Kidney capillary endothelial cell (primary cell): ENCODE results near the gene SERPINB4.

ENCODE experiments used
- DNase-seq: peaks from one replicate; pipeline ENCODE4 v3.0.0-alpha.2; 2018; ENCODE audit warnings: low spot score

The SERPINB4 gene

DNA sequence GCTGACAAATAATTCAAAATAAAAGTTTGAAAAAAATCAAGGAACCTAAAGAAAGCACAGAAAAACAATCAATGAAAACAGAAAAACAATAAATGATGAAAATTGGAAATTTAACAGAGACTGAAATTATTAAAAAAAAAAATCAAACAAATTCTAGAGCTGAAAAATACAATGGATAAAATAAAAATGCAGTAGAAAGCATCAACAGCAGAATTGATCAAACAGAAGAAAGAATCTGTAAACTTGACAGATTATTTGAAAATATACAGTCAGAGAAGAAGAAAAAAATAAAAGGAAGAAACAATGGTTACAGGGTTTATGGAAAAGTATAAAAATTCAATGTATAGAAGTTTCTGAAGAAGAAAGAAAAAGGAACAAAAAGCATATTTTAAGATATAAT is 16.2 kb downstream of the SERPINB4 start:
- DNase-seq: no peak

DNA sequence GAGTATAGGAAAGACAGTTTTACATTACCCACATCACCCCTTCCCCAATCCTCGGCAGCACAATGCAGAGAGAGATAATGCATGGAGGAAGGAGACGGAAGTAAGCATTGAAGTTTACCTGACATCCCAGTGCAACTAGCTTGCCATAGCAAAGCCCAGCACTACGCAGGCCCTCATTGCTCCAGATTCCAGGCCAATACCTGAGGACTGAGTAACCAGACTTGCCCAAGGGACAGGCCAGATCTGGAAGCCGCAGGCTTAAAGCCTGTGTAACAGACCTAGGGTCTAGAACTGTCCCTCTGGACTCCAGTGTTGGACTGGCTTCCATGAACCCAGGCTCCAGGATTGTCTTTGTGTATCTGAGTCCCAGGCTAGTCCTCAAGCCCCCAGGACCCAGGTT is 17.6 kb downstream of the SERPINB4 start:
- DNase-seq: no peak

DNA sequence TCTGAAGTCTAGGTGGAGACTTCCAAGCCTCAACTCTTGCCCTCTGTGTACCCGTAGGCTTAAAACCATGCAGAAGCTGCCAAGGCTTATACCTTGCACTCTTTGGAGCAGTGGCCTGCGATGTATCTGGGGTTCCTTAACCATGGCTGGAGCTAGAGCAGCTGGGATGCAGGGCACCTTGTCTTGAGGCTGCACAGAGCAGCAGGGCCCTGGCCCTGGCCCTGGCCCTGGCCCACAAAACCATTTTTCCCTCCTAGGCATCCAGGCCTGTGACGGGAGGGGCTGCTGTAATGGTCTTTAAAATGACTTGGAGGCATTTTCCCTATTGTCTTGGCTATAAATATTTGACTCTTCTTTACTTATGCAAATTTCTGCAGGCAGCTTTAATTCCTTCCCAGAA is 19.2 kb downstream of the SERPINB4 start:
- no peak for DNase-seq

DNA sequence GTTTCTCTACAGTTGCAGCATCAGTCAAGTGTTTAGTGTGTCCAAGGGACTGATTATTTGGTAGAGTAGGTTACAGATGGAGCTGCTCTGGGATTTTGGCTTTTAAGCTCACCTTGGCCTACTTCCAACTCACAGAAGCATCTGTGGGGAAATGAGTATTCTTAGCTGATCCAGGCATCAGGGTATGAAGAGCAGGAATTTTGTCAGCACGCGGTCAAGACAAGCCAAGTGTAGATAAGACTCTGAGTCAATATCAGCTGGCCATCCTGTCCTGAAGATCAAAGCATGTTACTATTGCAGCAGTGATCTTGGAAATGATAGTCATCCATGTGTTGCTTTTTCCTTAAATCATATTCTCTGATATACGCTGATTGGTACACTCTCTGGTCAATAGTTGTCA is 24.4 kb downstream of the SERPINB4 start:
- no peak for DNase-seq

DNA sequence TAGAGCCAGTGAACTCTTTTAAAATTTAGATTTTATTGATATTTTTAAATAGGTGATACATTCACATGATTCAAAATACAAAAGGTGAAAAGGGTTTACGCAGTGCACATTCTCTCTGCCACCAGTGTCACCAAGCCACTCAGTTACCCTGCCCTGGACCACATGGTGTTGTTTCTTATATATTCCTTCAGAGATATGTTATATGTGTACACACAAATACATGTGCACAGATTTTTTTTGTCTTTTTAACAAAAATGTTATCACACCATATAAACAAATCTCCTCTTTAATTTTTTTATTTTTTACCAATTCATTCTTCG is 26.2 kb downstream of the SERPINB4 start:
- no peak for DNase-seq

DNA sequence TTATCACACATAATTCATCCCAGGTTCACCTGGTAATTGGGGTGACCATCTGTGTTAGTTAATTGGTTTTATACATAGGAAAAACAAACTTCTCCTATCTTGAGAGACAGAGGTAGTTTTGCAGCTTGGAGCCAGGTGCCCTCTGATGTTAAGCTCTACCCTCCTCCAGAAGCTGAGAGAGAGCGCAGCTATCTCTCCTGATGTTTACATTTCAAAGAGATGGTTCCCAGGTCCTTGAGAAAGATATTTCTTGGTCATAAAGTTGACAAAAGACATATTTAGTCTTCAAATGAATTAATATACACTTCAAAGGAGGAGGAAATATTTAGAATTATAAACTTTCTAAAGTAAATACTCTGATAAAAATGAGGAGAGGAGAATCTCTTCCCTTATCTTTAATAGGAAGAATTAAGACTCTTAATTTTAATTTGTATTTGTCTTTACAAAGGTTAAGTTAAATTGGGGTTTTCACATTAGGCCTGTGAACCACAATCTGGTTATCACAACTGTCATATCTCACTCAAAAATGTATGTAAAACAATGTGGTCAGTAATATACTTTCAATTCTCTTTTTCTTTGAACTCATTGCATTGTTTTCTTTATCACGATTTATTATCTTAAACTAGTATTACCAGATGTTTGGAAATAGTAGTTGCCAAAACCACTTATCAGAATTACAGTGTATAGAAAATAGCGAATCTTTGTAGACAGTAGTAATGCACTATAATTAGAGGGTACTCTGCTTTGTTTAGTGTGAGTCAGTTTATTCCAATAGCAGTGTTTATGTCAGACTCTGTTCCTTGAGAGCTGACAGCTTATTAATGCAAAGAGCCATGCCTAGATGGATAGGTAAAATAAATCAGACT is 26.8 kb downstream of the SERPINB4 start:
- no peak for DNase-seq

DNA sequence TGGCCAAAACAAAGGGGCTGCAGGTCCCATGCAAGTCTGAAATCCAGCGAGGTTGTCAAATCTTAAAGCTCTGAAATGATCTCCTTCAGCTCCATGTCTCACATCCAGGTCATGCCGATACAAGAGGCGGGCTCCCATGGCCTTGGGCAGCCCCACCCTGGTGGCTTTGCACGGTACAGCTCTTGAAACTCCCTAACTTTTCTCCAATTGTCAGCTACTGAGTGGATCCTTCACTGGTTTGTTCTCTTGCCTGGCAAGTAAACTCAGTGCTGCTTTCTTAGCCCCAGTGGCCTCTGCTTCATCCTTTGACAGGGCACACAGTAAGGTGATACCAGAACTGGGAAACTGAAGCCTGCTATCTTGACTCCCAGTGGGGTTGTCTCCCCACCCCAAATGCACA is 30.6 kb downstream of the SERPINB4 start:
- DNase-seq: no peak

DNA sequence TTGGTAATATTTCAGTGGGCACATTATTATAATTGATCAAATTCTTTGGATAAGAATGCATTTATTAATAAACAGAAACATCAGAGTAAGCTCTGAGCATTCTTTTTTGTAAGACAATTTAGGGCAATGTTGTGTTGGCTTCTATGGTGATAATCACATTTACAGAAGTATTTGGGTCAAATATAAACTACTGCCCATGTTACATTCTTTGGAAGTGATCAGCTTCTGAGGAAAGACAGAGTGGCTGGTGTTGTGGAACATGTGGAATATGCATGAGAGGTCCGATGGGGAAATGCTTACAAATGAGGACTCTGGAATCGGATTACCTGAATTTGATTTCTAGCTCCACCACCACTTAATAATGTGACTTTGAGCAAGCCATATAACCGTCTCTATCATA is 37.5 kb downstream of the SERPINB4 start:
- DNase-seq: no peak

DNA sequence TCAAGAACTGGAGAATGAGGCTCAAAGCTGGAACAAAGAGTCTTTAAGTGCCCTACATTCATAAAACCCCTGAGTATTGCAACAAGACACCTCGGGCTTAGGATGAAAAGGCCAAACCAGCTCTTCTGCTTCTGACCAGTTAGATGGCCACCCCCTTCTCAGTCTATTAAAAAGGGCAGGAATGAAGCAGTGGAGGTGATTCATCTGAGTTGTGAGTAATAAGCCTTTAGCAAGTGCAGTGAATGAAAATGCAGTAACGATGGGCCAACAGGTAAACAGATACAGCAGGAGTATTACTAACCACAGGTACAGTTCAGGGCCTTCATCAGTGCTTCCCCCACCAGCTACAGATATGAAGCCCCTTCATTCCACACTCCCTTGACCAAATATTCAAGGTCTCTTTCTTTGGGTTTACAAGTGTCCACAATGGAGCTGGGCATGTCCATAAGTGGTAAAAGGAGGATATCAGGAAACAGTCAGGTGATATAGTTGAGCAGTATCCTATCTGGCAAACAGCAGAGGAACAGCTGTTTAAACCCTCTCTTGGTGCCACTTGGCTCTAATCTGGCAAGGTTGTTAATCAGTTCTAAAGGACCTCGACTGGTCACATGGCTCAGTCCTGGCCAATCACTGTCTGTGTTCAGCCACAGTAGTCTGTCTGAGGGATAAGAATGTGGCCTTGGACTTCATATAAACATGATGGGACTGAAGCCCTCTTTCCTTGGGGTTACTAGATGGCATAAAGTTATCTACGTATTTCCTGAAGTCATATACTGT is 39.1 kb downstream of the SERPINB4 start:
- no peak for DNase-seq

DNA sequence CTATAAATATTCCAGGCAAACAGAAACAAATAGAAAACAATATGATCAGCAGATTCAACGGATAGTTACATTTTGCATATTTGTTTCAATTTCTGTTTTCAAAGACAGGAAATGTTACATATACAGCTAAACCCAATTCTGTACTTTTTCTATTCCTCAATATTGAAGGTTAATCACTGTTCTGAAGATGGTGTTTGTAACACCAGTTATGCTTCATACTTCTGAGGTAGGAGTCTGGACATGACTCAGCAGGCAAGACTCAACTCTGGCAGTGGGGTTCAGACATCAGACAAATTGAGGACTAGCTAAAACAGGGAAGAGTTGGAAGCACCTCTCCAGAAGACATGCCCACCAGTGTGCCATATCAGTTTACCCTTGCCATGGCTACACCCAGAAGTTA is 40.3 kb downstream of the SERPINB4 start:
- no peak for DNase-seq

DNA sequence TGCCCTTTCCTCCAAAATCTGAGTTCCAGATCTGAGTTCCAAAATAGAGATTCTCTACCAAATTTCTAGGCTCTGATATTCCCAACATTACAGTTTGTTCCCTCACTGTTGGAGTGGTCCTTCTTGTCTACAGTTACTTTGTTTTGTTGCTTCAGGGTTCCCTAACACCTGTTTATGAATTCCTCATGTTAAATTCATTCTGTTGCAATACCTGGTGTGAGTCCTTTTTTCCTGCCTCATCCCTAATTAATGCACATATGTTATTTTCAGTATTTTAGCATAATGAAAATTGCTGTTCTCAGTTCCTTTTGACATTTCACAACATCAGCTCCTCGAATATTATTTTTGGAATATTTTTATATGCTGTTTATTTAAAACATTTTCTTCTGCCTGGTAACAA is 40.7 kb downstream of the SERPINB4 start:
- no peak for DNase-seq

DNA sequence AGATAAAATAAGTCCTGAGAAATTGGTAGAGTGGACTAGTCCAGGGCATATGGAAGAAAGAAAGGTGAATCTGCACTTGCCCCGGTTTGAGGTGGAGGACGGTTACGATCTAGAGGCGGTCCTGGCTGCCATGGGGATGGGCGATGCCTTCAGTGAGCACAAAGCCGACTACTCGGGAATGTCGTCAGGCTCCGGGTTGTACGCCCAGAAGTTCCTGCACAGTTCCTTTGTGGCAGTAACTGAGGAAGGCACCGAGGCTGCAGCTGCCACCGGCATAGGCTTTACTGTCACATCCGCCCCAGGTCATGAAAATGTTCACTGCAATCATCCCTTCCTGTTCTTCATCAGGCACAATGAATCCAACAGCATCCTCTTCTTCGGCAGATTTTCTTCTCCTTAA is 47.1 kb downstream of the SERPINB4 start:
- no peak for DNase-seq

DNA sequence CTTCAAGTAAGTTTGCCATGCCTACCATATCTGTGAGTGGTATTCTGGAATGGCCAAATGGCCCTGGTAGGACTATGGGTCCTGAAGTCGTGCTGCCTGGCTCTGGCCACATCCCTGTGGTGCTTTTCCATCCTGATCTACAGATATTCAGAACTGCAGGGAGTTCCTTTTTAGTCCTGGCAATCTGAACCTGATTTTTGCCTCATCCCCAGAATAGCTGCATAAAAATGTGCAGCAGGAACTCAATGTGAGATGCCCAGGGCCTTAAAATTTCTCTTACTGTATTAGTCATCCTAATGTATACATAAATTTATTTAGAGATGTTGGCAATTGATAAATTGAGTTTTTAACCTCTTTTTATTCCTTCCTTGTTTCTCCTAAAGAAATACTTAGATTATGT is 51.6 kb downstream of the SERPINB4 start:
- DNase-seq: no peak

DNA sequence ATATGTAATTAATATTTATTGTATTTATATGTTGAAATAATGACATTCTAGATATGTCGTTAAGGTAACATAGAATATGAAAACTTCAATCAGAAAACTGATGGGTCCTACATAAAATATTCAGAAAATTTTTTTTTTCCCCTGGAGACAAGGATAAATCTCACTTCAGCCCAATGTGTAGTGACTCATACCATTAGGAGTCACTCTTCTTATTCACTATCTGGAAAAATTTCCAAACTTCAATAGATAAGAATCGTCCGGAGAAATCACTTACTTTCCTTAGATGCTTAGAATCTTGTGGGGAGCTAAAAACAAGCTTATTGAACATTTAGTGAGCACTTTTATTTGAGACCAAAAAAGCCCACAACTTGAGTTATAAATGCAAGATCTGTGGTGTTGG is 52.3 kb downstream of the SERPINB4 start:
- DNase-seq: no peak

DNA sequence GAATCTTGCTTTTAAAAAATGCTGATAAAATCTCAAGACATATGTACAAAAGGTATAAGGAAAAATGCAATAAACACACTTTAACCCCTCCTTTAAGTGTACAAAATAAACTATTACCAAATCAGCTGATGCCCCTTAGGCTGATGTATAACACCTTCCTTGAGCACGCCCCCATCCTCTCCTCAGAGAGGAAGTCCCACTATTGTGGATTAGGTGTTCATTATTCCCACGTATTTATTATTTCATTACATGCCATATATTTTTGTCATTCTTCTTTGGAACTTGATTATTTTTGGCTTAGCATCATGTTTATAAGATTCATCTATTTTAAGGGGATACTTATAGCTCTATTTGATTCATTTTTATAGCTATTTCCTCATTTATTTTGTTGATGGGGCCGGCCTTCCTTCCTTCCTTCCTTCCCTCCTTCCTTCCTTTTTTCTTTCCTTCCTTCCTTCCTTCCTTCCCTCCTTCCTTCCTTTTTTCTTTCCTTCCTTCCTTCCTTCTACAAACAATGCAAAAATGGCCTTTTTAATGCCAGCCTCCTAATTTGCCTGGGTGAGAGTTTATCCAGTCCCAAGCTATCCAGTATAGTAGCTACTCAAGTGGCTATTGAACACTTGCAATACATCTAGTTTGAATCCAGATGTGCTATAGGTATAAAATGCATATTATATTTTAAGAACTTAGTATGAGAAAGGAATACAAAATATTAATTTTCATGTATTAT is 52.9 kb downstream of the SERPINB4 start:
- no peak for DNase-seq

DNA sequence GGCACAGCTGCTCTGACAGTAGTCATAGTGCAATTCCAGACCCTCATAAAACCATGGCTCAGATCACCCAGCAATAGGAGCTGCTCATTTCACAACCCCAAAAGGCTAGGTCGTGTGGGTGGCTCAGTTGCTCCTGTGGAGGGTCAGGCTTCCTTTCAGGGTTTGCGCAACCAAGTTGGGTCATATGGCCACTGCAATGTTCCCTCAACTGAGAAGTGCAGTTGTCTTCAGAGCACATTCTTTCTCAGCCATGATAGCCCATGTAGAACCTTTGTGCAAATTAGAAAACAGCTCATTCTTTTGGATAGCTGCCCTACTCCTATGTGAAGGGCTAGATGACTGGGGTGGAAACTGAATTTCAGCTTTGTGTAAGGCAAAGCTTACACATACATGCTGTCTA is 53.7 kb downstream of the SERPINB4 start:
- no peak for DNase-seq

DNA sequence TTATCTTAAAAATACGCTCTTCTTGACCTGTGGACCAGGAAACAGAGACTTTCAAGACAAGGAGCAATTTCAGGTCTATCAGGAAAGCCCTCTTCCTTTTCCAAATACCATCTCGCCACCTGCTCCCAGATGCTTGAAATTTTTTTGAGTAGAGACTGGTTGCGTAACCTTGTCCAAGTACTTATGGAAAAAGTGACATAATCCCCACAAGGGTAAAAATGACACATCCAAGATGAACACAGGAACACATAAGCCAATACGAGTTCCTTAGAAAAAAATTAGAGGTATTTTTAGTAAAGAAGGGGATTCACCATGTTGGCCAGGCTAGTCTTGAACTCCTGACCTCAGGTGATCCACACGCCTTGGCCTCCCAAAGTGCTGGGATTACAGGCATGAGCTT is 55.1 kb downstream of the SERPINB4 start:
- no peak for DNase-seq
